GM10248 (cell line): ENCODE measurements around the gene DNAH11.

ENCODE experiments used
- CTCF ChIA-PET: fragments of 300-600 bp; sonication (Branson Sonifier 250); formaldehyde crosslinking; extraction: SDS; loops from one replicate; lab custom pipeline; 2021; ENCODE audit warnings: antibody characterized with exemption; lab: Yijun Ruan, JAX
- POLR2A ChIA-PET: fragments of 350-650 bp; sonication (Branson Sonifier 250); formaldehyde crosslinking; extraction: SDS; loops from one replicate; lab custom pipeline; 2020; ENCODE audit warnings: antibody characterized with exemption; lab: Yijun Ruan, JAX
- DNase-seq: peaks from one replicate; pipeline ENCODE4 v3.0.0; 2012; ENCODE audit errors: extremely low spot score
- CTCF ChIP-seq: IDR thresholded peaks from 2 replicates; pipeline ENCODE4 v1.5.1; 2012; ENCODE audit warnings: mild to moderate bottlenecking, low read depth; ENCODE audit errors: extremely low read depth, missing control alignments, control extremely low read depth

DNAH11 gene

GRCh38 chr7:21603462-21603861, 60.6 kb downstream of the DNAH11 start:
- ChIA-PET CTCF (no interaction called here), POLR2A (no interaction called here)
- no peak for DNase-seq
- no peak for TF ChIP-seq CTCF

- POLR2A ChIA-PET: no interaction called here
- CTCF ChIA-PET: no interaction called here
- no peak for TF ChIP-seq CTCF
- peak; percentile 12 for DNase-seq
These were observed 61.3 kb downstream of the DNAH11 start for GRCh38 chr7:21603972-21604749.

GRCh38 chr7:21605008-21605585, 62.3 kb downstream of the DNAH11 start:
- CTCF ChIA-PET: no interaction called here
- POLR2A ChIA-PET: no interaction called here
- TF ChIP-seq CTCF: no peak
- no peak for DNase-seq

DNA sequence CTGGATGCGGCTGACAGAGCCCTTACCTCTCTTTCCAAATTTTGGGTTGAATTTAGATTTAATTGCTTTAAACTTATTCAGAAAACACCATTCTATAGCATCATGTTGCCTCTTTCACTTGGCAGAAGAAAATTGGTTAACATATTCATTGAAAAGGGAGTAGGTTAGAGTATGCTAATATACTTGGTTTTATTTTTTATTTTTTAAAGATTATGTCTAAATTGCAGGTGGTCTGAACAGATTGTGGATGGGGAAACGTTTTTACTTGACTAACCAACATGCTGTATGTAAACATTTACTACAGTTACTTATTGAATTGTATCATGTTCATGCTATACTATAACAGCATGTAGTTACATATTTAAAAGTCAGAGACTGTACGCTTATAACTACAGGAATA, 65.6 kb downstream of the DNAH11 start:
- no peak for DNase-seq
- ChIA-PET CTCF (no interaction called here), POLR2A (no interaction called here)
- no peak for TF ChIP-seq CTCF

- CTCF ChIA-PET: no interaction called here
- POLR2A ChIA-PET: no interaction called here
- TF ChIP-seq CTCF: no peak
- no peak for DNase-seq
These were observed 68.3 kb downstream of the DNAH11 start for GRCh38 chr7:21611129-21611528.

DNA sequence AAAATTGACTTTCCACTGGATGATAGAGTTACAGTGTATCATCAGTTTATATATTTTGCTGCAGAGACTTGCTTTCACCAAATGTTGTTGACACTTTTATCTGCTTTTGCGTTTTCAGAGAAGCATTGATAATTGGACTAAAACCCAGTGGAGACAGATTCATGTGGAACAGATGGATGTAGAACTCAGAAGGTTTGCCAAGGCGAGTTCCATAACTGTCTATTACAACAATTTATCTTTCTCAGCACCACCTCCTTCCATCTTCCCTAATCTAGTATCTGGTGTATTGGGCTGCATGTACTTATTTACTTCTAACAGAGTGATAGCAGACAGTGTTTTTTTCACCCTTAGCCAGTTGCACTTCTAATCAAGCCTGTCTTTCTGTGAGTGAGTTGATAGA, 73.3 kb downstream of the DNAH11 start:
- CTCF ChIA-PET: interaction anchor here (1.1 kb wide), 1 partner anchor 18 kb away, joined by 3 read pairs; no protein-coding TSS in a partner anchor
- TF ChIP-seq CTCF: no peak
- no peak for DNase-seq
- POLR2A ChIA-PET: no interaction called here
